GM19035 (cell line): ENCODE results near the gene NADK2.

Experiments used
- ATAC-seq: cut with Tn5 transposase; IDR thresholded peaks from one replicate; pipeline ENCODE4 v1.9.1; 2021; ENCODE audit not compliant: unreplicated experiment

NADK2 gene

DNA sequence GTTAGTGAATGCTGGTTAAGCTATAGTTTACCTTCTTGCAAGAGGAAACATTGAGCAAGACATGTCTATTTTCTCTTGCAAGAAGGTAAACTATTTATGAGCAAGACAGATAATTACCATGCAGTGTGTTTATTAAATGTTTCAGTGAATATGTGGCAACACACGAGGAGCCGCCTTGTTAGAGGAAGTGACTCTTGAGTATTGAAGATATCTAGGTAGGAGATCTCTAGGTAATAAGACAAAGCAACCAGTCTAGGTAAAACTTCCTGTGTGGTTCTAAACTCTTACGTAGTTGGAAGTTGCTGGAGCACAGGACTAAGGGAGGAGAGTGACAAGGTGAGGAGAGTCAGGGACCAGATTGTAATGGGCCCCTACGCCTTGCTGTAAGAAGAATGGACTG, 73.0 kb downstream of the NADK2 start:
- ATAC-seq = no peak

DNA sequence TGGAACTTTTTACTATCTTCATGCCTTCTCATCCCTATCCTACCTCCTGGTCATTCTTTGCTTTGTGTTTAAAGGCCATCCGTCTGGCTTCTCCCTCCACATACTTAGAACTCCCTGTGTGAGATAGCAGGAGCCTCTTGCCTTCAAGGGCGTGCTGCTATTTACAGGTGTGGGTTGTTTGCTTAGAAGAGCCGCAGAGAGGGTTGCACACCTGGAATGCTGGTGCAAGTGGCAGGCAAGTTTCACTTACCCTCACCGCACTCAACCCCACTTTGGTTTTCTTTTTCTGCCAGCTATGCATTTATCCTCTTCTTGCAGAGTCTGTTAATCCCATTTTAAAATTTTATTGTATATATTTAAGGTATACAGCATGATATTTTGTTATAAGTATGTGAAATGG, 77.3 kb downstream of the NADK2 start:
- no peak for ATAC-seq

DNA sequence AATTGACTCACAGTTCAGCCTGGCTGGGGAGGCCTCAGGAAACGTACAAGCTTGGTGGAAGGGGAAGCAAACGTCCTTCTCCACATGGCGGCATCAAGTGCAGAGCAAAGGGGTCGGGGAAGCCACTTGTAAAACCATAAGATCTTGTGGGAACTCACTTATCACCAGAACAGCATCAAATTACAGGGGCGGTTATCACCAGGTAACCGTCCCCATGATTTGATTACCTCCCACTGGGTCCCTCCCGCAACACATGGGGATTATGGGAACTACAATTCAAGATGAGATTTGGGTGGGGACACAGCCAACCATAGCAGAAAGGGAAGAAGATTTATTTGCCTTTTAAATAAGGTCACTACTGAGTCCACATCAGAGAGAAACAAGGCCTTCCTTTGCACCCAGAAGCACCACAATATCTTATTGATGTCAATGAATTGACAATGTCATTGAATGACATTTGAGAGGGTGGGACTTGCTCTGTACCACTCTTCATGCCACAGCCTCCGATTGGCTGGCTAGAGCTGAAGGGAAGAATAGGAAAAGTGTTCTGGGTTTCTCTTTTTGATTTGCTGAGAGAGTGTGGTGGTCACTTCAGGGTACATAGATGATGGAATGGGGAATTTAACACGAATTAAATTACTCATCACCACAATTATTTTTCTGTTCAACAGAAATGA, 78.8 kb downstream of the NADK2 start:
- ATAC-seq = no peak

DNA sequence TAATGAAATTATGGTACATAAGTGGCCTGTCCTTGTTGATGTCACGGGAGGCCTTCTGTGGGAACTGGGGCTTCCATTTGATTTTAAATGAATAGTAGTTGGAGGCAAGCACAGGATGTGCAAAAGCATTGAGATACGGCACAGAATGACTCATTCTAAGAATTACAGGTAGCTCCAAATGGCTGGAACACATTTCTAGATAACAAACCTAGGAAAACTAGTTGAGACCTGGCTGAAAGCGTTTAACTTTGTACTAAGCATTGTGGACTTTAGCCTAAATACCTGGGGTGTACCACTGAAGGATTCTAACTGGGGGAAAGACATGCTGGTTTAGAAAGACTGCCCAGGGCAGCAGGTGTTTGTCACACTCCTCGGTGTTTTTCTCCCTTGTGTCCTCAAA, 80.4 kb downstream of the NADK2 start:
- ATAC-seq = no peak

DNA sequence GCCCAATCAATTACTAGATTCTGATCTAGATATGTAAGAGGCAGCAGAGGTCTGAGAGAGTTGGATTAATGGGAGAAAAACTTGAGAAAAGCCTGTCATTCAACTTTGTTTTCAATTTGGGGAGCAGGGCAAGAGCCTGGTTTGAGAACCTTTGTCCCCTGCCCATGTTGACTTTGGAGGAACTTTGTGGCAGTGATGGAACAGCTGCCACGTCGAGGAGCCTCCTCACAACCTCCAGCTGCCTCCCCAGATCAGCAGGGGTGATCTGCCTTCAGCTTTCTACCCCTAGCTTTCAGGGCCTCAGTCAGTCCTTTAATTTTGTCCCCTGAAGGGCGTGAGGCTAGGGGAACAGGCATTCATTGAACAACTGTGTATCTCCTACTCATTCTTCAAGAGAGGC, 81.1 kb downstream of the NADK2 start:
- ATAC-seq = no peak

DNA sequence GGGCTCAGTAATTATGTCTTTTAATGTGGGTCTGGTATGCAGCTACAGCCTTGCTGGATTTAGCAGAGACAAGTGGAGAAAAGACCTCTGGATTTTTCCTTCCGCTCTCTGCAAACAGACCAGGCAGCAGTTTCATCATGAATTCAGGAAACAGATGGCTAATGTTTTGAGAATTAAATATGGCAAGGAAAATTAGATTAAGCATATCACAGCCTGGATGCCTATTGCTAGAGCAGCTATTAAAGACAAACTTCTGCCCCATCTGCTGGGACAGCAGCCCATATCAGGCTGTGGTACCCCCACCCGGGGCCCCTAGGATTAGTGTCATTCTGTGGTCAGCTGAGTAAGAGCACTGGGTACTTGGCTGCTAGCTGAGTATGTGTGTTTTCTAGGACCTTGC, 83.6 kb downstream of the NADK2 start:
- no peak for ATAC-seq

DNA sequence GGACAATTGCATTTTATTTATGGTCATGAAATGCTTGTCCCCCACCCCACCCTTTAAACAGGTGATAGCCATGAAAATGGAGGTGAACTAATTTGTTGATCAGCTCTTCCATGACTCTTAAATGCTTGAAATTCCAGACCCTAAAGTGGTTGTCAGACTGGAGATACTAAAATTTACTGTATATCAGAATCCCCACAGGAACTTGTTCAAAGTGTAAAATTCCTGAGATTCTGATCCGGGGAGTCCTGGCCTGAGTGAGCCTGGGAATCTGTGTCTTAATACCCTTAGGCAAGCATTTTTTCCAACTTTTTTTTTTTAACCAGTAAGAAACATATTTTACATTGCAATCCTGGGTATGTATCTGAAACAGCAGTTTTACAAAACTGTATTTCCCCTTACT, 85.1 kb downstream of the NADK2 start:
- no peak for ATAC-seq

DNA sequence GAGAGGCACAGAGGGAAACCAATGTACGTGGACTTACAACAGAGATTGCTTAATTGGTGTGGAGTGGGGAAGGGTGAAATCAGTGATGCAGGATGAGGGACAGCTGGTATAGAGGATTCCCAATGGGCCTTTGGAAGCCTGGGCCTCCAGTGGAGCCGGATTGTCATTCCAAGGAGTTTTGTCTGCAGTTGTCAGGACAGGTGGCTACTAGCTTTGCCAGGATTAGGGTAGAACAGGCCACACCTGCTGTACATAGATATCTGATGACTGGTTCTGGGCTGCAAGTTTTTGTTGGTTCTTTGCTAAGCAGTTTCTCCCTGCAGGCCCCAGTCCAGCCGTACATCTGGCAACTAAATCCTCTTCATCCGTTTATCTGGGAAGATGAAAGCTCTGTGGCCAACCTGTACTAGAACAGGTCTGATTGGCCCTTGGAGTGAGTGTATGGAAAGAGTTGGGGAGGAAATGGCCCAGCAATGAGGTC, 85.6 kb downstream of the NADK2 start:
- ATAC-seq = no peak

DNA sequence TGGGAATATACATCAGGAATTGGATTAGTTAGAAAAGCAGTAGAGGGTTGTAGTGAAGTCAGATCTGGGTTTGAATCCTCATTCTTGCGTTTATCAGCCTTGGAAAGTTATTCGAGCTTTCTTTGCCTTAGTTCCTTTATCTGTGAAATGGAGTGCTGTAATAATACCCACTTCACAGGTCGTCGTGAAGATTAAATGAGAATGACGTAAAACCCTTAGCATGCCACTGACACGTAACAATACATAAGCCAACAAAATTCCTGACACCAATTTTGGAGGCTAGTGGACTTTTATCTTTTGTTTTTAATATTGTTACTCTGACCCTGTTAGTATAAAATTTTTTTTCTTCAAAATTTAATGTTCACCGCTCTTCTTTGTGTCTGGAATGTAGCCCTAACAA, 86.4 kb downstream of the NADK2 start:
- ATAC-seq = no peak

DNA sequence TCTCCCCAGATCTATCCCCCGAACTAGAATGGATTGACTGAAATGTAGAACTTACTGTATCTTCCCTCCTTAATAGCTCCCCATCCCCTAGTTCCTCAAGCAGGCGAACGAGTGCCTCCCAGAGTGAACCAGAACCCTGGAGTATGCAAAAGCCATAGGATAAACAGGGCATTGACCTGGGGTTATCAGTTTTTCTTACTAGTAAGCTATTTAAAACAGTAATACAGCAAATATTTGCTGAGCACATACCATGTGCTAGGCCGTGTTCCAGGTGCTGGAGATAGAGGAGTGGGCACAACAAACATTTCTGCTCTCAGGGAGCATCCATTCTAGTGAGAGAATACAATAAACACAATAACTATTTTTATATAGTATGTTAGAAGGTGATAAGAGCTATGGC, 88.0 kb downstream of the NADK2 start:
- no peak for ATAC-seq

DNA sequence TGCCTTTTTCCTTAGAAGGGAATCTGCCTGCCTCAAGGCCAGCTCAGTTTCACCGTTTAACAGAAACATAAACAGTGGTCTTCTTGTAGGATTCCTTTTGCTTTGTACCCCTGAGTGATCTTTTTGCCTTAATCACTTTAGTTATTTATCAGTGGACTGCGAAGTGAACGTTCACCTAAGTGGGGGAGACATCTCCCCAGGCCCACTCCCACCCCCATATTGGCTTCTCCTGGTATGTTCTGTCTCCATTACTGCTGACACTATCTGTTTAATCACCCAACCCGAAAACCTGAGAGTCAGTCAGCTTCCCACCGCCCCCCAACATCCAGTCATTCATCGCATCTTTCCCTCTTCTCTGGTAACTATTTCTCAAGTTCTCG, 88.4 kb downstream of the NADK2 start:
- ATAC-seq = no peak

DNA sequence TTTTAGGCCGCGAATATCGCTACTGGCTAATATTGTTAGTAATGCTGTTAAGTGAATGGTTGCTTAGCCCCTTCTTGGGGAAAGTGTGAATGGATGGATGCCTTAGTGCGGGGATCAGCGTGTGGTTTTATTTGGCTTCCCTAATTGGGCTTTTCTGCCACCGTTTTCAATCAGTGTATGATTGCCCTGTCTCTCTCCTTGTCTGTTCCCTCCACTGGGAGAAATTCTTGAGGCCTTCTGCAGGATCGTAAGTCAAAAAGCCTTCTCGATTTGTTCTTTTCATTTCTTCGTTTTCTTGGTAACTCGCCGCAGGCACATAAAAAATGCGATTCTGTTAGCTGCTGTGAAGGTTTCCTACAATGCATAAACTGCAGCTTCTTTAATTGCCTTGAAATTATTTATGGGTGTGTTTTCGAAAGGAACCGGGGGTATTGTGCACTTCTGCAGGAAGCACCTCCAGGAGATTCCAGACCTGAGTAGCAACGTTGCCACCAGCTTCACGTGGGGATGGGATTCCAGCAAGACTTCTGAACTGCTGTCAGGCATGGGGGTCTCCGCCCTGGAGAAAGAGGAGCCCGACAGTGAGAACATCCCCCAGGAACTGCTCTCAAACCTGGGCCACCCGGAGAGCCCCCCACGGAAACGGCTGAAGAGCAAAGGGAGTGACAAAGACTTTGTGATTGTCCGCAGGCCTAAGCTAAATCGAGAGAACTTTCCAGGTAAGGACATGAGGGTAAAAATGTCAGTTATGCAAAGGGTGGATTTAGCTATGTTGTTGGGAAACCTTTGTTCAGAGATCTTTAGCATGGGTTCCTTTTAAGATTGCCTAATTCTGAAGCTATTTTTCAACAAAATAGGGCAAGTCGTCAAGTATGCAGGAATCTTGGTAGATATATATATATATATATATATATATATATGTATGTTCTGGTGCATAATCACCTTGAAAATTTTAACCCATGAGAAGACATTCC, 89.1 kb downstream of the NADK2 start:
- peak; percentile 2 for ATAC-seq

DNA sequence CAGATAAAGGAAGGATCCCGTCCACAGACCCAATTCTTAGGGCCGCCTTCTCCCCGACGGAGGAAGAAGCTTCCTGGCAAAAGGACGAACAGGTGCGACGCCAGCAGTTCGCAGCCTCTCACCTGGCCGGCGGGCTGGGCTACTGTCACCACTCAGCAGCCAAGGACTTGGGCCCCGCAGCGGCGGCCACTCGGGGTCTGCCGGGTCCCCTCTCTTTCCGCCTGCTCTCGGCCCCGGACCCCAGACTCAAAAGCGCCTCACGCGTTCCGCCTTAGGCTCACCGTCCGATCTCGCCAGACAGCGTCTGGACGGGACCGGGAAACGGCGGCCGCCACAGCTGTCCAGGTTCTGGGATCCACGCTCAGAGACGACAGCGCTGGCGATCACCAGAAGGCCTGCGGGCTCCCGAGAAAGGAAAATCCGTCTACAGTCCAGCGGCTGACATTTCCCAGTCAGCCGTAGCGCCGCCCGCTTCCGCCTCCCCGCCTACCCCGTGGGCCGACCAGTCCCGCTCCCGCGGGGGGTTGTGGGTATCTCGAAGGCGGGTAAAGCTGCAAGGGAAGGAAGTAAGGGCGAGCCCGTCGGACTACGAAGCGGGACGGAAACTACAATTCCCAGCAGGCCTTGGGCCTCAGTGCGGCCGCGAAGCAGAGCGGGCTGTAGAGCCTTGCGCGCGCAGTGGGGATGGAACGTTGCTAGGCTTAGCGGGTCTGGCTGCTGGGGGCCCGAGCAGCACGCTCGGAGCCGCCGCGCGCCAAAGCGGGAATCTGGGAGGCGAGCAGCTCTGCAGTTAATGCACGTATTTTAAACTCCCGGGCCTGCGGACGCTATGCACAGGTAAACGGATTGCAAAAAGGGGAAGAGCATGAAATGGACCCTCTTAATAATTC, 90.0 kb downstream of the NADK2 start, which contains the start of the genes LMBRD2 and SKP2:
LMBRD2 (minus strand) TSS at position 454 of the 890 bp plus-strand sequence. CDS start 8,538 bp downstream, outside the sequence.
SKP2 (plus strand) TSS at position 678 of the 890 bp plus-strand sequence; CDS start at position 830, 152 bp downstream.
- ATAC-seq = peak; percentile 98

DNA sequence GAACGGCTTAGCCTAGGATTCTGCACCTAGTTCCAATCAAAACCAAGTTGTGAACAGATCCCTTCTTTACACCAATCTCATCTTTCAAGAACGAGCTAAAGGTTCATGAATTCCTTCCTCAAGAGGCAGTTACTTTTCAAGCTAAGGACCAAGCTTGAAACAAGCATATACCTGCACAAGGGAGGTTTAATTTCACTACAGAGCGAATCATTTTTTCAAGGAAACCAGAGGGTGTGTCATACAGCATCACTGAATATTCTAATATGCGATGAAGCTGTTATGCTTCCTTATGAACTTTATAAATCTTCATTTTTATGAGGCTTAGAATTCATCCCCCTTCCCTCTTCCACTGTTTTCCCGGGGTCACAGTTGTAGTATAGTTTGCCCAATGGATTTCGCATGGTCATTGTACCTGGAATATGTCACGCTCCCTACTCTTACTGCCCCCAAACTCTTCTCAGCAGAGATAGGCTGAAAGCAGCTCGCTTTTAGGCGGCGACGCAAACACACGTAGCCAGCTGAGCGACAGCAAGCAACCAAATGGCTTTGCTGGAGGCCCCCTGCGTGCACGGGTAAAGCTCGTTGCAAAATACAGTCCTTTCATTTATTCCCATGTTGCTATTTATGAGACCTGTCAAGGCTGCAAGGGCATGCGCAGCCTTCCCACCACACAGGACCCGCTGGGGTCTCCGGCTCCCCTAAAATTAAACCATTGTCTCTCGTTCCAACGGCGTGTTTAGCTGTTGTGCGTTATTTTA, 90.9 kb downstream of the NADK2 start:
- peak; percentile 26 for ATAC-seq

DNA sequence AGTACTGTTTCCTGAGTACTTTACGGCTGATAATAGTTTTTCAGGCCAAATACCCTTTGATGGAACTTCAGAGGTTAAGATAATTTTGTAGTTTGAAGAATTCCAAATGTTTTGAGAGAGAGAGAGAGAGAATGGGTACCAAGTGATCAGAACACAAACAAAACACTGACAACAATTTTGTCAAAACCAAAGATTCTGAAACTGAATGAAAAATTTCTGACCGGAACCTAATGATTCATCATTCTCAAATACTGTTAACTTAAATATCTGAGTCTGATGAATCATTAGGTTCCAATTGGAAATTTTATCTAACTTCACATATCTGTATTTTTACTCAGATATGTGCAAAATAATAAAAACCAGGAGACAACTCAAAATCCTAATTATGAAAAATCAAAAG, 94.0 kb downstream of the NADK2 start:
- no peak for ATAC-seq

DNA sequence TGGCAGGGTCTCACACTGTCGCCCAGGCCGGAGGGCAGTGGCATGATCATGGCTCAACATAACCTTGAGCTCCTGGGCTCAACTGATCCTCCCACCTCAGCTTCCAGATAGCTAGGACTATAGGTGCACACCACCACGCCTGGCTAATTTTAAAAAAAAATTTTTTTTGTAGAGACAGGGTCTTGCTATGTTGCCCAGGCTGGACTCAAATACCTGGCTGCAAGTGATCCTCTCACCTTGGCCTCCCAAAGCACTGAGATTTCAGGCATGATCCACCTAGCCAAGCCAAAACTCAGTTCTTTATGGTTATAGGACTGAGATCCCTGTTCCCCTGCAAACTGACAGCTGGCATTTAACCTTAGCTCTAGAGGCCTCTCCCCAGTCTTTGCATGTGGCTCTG, 95.3 kb downstream of the NADK2 start:
- no peak for ATAC-seq

DNA sequence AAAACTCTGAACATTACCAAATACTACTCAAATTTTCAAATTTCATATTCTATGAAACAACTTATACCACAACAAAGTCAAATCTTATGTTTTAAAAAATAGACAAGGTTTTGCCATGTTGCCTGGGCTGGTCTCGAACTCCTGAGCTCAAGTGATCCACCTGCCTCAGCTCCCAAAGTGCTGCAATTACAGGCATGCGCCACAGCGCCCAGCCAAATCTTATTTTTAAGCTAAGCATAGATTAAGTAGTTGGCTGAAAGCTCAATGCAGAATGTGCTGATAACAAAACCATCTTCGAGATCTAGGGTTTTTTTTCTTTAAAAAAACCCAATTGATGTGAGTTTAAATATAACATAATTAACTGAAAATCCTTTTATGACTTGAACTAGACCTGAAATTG, 96.4 kb downstream of the NADK2 start:
- no peak for ATAC-seq
